Dedifferentiated amniotic fluid mesenchymal stem cell (primary cell): ENCODE measurements around the gene TRIP13.
"Not testable (repeated sequence)": the region's sequence is repeated elsewhere in the genome, so short reads cannot be mapped to it uniquely, and the experiment has no call there.

Source experiments
- DNase-seq: peaks from one replicate; pipeline ENCODE4 v3.0.0-alpha.2; 2016; ENCODE audit errors: extremely low spot score

Gene TRIP13

DNA sequence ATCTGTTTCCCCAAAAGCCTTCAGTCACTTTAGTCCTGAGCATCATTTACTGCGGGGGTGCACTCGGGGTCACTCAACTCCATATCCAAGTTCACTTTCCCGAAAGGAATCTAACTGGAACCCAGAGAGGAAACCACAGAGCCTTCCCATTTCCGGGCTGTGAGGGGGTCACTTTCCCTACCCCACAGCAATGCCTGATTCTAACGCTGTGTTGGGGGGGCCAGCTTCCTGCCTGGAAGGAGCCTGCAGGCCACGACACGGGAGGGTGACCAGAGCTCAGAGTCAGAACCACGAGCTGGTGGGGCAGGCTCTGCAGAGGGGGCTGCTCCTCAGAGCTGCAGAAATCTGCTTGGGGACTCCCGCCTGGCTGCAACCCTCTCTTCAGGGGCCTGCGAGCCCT, 20.4 kb upstream of the TRIP13 start:
- no peak for DNase-seq

DNA sequence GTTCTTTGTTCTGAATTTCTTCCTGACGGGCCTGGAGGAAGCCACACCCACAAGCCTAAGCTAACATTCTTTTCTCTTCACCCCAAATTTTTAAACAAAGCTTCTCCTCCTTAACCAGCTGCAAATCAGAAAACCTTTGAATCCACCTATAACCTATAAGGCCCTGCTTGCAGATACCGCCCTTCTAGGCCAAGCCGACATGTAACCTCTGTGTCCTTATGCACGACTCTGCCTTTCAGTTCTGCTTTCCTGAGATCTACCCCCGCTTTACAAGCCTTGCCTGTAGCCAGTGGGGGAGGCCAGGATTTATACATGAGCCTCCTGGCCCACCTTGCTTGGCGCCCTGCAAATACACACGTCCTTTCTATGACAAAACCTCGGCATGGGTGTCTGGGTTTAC, 19.4 kb upstream of the TRIP13 start:
- no peak for DNase-seq

DNA sequence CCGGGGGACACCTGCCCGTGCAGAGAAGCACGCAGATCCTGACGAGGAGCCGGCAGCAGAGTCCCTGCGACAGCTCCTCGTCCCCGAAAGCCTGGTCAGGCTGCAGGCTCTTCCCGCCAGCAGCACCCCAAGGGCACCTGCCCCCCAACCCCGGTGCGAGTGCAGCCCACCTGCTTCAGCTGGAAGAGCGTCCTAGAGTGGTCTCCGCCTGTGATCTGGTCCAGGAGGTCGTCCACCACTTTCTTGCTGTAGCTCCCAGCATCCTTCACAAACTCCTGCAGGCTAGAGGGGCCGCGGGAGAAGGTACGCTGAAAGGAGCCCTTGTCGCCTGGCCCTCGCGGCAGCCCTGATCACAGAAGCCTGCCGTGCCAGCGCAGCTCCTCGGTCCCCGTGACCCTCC, 16.8 kb upstream of the TRIP13 start:
- no peak for DNase-seq

DNA sequence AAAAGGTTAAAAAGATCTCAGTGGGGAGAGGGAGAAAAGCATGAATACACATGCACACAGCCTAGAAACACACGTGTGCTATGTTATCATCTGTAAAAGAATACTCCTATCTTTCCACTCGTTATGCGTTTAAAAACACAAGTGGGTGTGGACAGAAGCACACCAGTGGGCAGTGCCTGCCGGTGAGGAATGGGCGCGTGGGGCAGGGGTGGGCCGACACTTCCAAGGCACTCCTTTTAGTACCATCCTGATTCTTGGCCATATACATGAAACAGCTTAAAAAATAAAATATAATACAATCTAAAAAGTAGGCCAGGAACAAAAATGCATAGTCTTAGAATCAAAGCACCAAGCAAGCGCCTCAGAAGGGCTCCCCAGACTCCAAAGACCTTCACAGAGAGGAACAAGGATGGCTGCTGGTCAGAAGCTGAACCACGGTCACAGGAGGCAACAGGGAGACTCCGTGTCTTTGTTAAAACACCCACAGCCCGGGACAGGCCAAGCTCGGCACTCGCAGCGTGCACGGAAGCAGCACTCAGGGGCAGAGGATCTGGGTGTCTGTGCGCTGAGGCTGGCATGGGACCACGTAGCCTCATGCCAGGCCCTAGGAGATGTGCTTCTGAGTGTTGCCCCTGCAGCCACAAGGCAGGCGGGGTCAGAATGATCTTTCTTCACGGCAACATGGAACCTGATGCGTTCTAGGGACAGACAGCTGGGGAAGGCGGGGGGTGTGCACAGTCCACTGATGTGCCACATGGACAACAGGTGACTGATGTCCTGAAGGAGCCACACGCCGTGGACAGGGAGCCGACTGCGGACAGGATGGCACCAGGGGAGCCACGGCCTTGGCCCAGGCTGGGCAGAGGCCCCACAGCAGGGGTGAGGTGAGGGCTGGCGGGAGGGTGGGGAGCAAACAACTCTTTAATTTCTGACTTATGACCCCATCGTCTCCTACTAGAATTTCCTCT, 16.0 kb upstream of the TRIP13 start:
- no peak for DNase-seq

DNA sequence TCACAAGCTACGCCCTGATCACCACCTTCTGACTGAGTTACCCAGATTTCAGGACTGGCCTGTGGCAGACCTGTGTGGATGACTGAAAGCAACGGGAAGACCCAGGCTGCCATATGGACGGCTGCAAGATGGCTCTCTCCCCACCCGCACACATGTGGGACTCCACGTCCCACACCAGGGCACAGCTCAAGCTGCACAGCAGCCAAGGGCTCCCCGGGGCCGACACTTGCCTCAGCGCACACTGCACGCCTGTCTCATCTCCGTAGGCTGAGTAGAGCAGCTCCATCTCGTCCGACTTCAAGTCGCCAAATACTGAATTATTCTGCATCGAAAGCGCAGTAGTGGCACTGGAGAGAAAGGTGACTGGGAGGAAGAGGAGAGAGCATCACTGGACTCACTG, 14.6 kb upstream of the TRIP13 start:
- no peak for DNase-seq

DNA sequence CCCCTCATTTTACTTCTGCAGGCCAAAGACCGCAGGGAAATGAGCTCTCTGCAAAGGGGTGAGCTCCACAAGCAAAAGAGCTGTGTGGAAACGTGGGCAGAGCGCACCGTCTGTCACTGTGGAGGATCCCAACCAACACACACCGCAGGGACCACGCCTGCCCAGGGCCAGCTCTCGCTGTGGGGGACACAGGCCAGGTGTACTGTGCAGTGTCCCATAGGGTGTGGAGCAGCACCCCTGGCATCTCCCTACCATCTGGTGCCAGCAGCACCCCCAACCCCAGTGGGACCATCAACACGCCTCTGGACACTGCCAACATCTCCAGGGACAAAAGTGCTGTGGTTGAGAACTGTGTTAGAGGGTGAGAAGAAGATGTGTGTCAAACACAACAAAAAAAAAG, 14.0 kb upstream of the TRIP13 start:
- not testable (repeated sequence) for DNase-seq

DNA sequence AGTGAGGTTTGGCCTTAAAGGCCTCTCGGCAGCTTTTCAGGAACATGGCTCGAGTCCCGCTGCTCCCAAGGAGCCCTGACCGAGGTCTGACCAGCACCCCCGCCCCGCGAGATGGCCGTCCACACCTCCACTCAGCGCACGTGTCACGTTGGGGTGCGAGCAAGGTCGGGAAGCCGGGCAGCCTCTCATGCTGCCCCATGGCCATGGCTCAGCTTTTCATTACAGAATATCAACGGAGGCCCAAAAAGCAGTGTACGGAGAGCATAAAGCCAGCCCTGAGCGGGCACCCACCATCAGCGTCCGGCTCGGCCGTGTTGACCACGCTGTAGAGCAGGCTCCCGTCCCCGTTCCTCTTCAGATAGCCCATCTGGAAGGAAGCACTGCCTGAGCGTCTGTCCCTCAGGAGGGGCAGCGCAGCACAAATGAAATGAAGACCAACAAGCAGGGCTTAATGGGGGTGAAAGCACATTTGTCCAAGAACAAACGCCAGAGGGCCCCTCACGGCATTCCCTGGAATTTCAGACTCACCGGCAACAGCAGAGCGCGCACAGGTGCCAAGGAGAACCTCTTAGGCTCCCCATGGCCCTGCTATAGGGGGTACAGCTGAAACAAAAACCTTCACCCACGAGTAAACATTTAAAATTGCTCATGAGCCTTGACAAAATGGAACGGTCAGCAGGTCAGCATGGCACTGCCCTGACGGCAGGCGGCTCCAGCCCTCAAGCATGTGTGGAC, 11.7 kb upstream of the TRIP13 start:
- DNase-seq, result no peak

DNA sequence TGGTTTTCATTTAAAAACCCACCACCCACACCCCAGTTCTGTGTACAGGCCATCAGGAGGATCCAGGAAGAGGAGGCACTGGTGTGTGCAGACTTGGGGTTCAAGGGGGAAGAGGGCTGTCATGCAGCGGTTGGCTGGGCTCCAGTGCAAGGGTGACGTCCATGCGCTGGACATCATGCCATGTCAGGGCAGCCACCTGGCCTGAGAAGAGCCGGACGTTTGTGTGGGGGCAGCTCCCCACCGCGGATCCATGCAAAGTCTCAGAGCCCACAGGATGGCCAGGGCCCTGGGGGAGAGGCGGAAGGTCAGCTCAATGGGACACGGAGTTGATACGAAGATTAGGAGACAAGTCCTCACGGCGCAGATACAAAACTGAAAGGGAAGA, 11.1 kb upstream of the TRIP13 start:
- DNase-seq, result no peak

DNA sequence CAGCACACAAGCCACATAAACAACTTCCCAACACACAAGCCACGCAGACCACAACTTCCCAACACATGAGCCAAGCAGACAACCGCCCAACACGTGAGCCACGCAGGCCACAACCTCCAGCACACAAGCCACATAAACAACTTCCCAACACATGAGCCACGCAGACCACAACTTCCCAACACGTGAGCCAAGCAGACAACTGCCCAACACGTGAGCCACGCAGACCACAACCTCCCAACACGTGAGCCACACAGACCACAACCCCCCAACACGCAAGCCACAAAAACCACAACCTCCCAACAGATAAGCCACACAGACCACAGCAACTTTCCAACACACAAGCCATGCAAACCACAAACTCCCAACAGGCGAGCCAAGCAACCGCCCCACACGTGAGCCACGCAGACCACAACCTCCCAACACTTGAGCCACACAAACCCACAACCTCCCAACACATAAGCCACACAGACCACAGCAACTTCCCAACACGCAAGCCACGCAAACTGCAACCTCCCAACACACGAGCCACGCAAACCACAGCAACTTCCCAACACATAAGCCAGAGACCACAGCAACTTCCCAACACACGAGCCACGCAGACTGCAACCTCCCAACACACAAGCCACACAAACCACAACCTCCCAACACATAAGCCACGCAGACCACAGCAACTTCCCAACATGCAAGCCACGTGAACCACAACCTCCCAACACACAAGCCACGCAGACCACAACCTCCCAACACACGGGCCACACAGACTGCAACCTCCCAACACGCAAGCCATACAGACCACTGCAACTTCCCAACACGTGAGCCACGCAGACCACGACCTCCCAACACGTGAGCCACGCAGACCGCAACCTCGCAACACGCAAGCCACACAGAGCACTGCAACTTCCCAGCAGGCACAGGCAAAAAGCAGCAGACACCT, 10.2 kb upstream of the TRIP13 start:
- no peak for DNase-seq

DNA sequence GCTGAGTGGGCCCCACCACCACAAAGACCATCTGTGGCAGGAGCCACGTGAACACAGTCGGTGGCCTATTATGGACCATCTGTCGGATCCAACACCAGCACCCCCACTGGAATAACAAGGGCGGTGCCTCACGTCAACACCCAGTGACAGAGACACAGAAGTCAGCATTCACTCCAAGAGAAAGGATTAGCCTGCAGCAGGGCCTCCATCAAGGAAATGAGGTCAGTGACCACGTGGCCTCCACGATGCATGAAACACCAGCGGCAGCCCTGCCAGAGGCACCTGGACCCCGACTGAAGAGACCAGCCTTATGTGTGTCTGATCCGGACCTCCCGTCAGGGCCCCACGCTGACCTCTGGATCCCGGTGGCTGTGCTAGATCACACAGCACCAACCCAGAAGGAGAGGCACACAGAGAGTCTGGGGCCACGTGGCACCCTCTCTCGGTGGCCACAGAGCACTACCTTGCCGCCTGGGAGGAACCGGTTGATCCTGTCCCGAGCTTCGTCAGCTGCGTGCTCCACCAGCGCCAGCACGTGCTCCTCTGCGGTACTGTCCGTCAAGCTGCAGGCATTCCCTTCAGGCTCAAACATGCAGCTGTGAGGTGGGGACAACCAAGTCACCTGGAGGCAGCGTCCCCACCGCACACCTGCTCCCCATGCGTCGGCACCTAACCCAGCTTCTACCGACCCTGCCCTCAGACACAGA, 9.1 kb upstream of the TRIP13 start:
- no peak for DNase-seq

DNA sequence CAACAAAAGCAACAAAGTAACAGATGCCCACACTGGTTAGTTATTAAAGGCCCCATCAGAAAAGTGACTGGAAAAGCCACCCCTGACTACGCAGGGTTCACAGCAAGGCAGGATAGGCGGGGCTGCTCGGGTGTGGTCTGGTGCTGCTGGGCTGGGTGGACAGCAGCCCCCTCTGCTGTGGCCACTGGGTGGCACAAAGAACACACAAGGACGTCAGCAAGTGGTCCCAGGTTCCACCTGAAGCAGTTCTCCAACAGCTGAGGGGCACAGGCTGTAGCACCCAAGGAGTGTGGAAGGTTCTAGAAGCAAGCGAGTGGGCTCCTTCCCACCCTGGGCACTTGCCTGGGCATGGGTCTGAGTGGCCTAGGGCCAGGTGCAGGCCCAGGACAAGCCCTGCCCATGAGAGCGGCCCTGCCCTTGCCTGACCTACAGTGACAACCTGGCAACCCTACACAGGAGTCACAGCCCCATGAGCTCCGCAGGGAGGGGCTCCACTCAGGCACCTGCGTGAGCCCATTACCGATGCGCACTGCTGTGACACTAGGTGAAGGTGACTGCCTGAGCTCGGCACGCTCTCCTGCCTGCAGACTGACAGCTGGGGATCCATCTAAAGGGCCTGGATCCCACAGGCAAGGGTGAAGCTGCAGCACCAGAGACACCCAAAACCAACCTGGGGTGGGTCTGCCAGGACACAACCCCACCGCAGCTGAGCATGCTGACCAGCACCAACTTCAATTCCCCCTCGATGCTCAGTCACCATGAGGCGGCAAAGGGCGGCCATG, 8.1 kb upstream of the TRIP13 start:
- no peak for DNase-seq

DNA sequence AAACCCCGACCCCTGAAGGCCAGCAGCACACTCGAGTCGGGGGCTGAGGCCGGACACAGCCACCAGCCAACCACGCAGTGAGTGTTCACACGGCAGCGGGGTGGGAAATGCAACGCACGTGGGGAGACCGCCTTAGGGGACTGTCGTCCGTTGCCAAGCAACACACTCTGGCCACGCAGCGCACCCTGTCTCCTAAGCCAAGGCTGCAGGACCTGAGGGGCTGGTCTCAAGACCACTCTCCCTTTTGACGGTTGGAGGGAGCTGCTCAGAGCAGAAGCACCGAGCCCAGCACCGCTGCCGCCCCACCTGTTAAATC, 7.6 kb upstream of the TRIP13 start:
- DNase-seq, result no peak

DNA sequence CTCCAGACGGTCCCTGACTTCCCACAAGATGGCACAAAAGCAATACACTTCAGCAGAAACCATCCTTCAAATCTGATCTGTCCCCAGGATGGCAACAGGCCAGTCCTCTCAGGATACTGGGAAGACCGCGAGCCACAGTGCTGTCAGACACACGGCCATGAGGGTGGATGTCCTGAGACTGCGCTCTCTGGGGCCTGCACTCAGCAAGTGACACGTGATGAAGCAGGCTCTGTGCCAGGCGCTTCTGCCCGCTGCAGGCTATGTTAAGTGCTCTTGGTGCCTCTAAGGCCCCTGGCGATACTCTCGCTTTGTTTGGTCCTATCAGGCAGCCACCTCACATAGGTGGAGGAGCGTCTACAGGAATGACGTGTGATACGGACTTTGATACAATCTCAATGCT, 7.2 kb upstream of the TRIP13 start:
- no peak for DNase-seq

DNA sequence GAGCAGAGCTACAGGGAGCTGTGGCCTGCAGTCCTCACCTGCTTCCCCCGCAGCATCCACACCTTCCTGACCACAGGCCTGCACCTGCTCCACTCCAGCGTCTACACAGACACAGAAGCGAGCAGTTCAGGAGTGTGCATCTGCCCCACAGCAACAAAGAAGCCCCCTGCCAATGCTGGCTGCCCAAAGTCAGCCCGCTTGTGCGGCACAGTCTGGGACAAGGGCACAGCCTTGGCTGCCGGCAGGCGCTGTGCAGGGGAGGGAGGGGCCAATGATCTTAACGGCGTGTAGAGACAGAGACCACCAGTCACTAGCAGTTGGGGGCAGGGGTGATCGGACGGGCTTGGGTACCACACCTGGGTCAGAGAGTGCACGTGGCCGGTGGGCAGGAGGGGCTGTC, 6.6 kb upstream of the TRIP13 start:
- DNase-seq, result no peak

DNA sequence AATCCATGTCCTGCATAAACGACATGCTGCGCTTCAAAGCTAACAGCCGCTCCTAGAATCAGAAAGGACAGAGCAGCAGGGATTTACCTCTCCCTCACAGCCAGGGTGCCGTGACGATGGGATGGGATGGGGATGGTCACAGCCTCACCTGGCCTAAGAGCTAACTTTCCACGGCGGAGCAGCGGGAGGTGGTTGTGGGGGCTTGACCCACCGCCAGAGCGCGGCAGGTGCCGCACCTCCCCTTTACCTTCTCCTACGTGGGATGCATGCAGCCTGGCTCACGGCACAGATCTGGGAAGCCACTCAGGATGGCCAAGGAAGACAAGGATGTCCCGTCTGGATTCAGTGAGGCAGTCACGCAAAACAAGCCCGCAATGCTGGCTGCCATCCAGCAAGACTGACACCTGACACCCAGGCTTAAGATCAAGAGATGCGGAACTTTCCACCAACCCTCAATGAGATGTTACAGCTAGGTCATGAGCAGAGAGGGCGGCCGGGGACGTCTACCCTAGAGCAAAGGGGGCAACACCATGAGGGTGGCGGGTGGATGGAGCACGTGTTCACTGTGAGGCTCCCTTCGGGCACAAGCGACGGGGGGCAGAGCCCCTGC, 5.9 kb upstream of the TRIP13 start:
- DNase-seq, result no peak

DNA sequence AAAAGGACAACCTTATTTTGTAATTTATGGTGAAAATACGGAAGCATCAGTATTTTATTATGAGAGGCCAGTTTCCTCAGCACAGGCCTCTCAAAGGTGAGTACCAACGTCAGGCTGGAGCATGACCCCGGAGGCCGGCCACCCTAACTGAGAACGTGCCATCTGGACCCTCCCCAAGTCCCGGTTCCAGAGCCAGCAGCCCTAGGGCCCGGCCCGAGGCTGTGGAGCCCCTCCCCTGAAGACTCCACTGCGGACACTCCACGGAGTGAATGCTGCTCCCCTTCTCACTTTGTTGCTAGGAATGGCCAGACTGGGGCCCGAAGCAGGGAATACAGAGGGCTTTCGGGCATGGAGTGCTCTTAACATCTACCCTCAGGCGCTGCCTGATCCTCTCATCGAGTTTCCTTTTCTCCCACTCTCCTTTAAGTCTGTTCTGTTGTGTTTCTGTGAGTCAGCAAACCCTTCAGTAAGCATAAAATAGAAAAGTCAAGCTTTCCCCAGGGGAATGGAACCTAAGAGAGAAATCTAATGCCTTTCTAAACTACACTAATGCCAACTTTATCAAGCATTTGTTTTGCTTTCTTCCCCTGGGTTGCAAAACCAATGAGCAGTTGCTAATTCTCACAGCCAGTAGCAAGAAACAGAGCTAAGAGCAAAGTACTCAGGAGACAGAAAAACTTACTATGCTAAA, 4.6 kb upstream of the TRIP13 start:
- DNase-seq, result no peak

DNA sequence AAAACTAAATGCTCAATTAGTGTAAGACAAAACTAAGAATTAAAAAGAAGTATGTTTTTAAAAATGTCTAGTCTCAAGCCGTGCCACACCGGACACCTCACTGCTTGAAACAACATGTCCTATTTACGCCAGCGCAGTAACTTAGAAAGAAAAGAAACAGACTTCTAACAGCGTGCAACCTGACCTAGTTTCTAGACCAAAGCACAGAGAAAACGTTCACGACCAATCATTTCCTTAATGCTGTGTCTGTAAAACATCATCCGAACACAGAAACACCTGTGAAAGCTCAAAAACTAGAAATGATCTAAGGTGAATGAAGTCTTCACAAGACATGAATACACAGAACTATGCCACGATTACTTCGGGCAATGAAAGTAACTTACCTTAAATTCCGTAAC, 4.0 kb upstream of the TRIP13 start:
- no peak for DNase-seq

DNA sequence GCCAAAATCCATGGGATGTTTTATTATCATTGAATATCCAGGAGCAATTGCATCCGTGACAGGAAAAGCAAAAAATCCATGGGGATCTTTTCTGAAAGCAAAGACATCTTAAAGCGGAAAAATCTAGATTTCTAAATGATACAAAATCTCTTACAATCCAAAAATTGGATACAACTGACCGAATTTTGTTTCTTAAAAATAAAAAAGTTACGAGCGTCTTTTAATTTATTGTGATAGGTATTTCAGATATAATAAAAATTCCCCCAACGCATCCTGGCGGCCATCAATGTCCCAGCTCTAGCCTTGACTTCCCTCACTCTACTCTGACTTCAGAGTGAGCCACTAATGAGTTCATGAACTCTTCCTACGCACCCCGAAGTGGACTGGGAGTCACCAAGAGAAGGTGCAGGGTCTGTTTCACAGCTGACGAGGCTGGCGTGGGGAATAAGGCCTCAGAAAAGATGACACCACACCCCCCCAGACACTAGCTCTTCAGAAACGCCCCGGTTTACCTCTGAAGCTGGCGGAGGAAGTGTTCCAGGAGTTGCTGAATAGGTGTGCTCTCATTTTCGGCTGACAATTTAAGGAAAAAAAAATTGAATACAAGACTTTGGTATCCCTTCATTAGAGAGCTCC, 3.5 kb upstream of the TRIP13 start:
- DNase-seq, result no peak

DNA sequence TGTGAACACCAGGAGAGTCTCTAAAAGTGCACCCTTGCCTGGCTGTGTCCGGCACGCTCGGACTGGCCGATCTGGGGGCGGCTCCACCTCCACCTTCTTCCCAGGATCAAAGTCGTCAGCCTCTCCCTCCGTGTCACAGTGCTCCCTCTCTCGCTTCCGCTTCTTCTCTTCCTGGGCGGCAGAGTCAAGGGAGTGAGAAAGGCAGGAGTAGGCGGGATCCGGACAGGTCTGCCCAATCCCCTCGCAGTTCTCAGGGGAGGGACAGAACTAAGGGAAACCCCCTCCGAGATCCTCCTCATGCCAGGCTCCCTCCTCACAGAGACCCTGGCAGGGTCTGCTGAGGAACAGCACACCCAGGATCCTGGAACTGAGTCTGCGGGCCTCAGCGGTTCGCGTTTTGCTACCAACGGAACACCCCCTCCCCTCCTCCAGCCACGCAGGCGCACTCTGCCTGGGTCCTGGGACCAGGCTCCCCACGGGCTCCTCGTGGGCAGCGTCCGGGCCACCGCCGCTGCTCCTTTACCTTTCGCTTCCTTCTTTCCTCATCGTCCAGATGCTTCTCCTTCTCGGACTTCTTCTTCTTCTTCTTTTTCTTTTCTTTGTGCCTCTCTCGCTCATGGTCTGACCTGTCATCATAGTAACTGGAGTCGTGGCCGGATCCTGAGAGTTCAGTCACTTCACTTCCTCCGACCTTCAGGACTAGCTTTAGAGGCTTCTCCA, 1.4 kb upstream of the TRIP13 start:
- DNase-seq, result no peak
